ENCODE data around the gene LNPK. TPM values are rescaled to one million over a fixed set of nuclear protein-coding genes. Genes with fewer than 3 reads are reported as not detected.

Gene LNPK
- polyA plus RNA-seq, 1 donor (not counting 4 experiments of a cell fraction or from before 2014, with no cell fraction given) = 32.1 TPM

- no peak overlapping the region for H3K27ac ChIP-seq (ENCODE audit: control insufficient read depth, insufficient read depth, low read length)
- no peak overlapping the region for H3K4me3 ChIP-seq (ENCODE audit: control insufficient read depth in 2 of 3, extremely low read depth in 1 of 3, insufficient read depth in 2 of 3, low read depth in 1 of 3, low read length in 3 of 3)
- H3K9ac ChIP-seq (ENCODE audit: control insufficient read depth, extremely low read depth, insufficient read depth, low read length) = no peak overlapping the region
- no peak for DNase-seq (ENCODE audit: low read depth, low spot score)
- peaks cover 6% of the 10 kb centered on the region for H3K27me3 ChIP-seq (ENCODE audit: control insufficient read depth, extremely low read depth, insufficient read depth, low read length)
- H3K4me2 ChIP-seq (ENCODE audit: control insufficient read depth, extremely low read depth, insufficient read depth, low read depth, low read length) = no peak overlapping the region
- H3K9me3 ChIP-seq (ENCODE audit: control insufficient read depth, low read depth, low read length) = no peaks in the 10 kb centered on the region
- H3K4me1 ChIP-seq (ENCODE audit: control insufficient read depth, extremely low read depth, insufficient read depth, low read length) = no peaks in the 10 kb centered on the region
- TF ChIP-seq CTCF (optimal IDR thresholded peaks at IDR 0.05 in 1 of 3, IDR thresholded peaks at IDR 0.05 in 1 of 3, conservative IDR thresholded peaks at IDR 0.05 in 1 of 3; ENCODE audit: extremely low read depth in 1 of 3, insufficient read depth in 2 of 3, low read length in 3 of 3) (no peak), EZH2 (IDR thresholded peaks at IDR 0.05; ENCODE audit: low read length) (no peak)
- no peaks in the 10 kb centered on the region for H4K20me1 ChIP-seq (ENCODE audit: control insufficient read depth, extremely low read depth, insufficient read depth, low read length)
- H3K9me1 ChIP-seq (ENCODE audit: control insufficient read depth, extremely low read depth, insufficient read depth, low read length) = no peaks in the 10 kb centered on the region
- no peak overlapping the region for H2AFZ ChIP-seq (ENCODE audit: control insufficient read depth, low read length)
- H3K79me2 ChIP-seq (ENCODE audit: control insufficient read depth, insufficient read depth, low read length) = no peaks in the 10 kb centered on the region
- dilution Hi-C loops (cut with MboI; ENCODE audit: extremely low pct_ligation_motif_present, low sequenced_read_pairs) = no loop called here
- no peak for FAIRE-seq
- H3K36me3 ChIP-seq (ENCODE audit: control insufficient read depth in 2 of 2, extremely low read depth in 1 of 2, insufficient read depth in 2 of 2, low read length in 2 of 2) = no peaks in the 10 kb centered on the region
Observed at GRCh38 chr2:176024083-176024482, 22.0 kb upstream of the LNPK start.

DNA sequence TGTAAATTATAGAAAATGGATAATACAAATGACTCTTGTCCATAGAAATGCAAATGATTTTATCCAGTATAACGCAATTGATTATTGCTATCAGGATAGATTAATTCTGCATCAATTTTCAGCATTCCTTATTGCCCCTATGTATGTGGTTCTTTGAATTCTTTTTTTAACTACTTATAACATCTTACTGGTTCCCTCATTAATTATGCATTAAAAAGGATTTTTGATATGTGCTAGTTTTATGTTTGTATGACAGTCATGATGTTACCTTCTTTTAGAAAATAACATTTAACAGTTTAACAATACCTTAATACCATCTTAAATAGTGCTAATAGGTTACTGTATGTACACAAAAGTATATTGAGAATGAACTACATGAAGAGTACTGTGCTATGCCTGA lies 20.0 kb upstream of the LNPK start:
- no peak for FAIRE-seq
- H3K9me1 ChIP-seq (ENCODE audit: control insufficient read depth, extremely low read depth, insufficient read depth, low read length) = no peaks in the 10 kb centered on the region
- no peak overlapping the region for H3K9ac ChIP-seq (ENCODE audit: control insufficient read depth, extremely low read depth, insufficient read depth, low read length)
- H3K9me3 ChIP-seq (ENCODE audit: control insufficient read depth, low read depth, low read length) = no peaks in the 10 kb centered on the region
- H2AFZ ChIP-seq (ENCODE audit: control insufficient read depth, low read length) = no peak overlapping the region
- TF ChIP-seq CTCF (optimal IDR thresholded peaks at IDR 0.05 in 1 of 3, IDR thresholded peaks at IDR 0.05 in 1 of 3, conservative IDR thresholded peaks at IDR 0.05 in 1 of 3; ENCODE audit: extremely low read depth in 1 of 3, insufficient read depth in 2 of 3, low read length in 3 of 3) = no peak
- no peak for TF ChIP-seq EZH2 (IDR thresholded peaks at IDR 0.05; ENCODE audit: low read length)
- H4K20me1 ChIP-seq (ENCODE audit: control insufficient read depth, extremely low read depth, insufficient read depth, low read length) = no peaks in the 10 kb centered on the region
- H3K4me1 ChIP-seq (ENCODE audit: control insufficient read depth, extremely low read depth, insufficient read depth, low read length) = no peaks in the 10 kb centered on the region
- dilution Hi-C loops (cut with MboI; ENCODE audit: extremely low pct_ligation_motif_present, low sequenced_read_pairs) = no loop called here
- H3K27me3 ChIP-seq (ENCODE audit: control insufficient read depth, extremely low read depth, insufficient read depth, low read length) = no peaks in the 10 kb centered on the region
- no peak for DNase-seq (ENCODE audit: low read depth, low spot score)
- no peaks in the 10 kb centered on the region for H3K79me2 ChIP-seq (ENCODE audit: control insufficient read depth, insufficient read depth, low read length)
- no peak overlapping the region for H3K27ac ChIP-seq (ENCODE audit: control insufficient read depth, insufficient read depth, low read length)
- H3K4me3 ChIP-seq (ENCODE audit: control insufficient read depth in 2 of 3, extremely low read depth in 1 of 3, insufficient read depth in 2 of 3, low read depth in 1 of 3, low read length in 3 of 3) = no peak overlapping the region
- no peaks in the 10 kb centered on the region for H3K36me3 ChIP-seq (ENCODE audit: control insufficient read depth in 2 of 2, extremely low read depth in 1 of 2, insufficient read depth in 2 of 2, low read length in 2 of 2)
- H3K4me2 ChIP-seq (ENCODE audit: control insufficient read depth, extremely low read depth, insufficient read depth, low read depth, low read length) = no peak overlapping the region

Measured in keratinocyte (primary cell).